Panc1 (cell line): ENCODE results near the gene ATP6V1B1.

Source experiments
- SIN3A ChIP-seq: IDR thresholded peaks from 2 replicates; pipeline ENCODE4 v1.6.1; 2012; ENCODE audit warnings: low read depth, mild to moderate bottlenecking, low read length, moderate library complexity, borderline replicate concordance; ENCODE audit not compliant: insufficient read depth
- TF ChIP-seq, protein P1 (sequence below): fragments of 450-650 bp; IDR thresholded peaks from 2 replicates; pipeline ENCODE4 v1.5.1; 2017; ENCODE audit warnings: mild to moderate bottlenecking
- TF ChIP-seq, protein P2 (sequence below), 2 experiments: IDR thresholded peaks; 2 replicates each; pipeline ENCODE4 v1.6.1; 2011 to 2012; ENCODE audit warnings: low read depth in 2 of 2, control low read depth in 1 of 2, low read length in 1 of 2, mild to moderate bottlenecking in 1 of 2, moderate library complexity in 1 of 2; ENCODE audit not compliant: insufficient read depth in 1 of 2

DNA sequence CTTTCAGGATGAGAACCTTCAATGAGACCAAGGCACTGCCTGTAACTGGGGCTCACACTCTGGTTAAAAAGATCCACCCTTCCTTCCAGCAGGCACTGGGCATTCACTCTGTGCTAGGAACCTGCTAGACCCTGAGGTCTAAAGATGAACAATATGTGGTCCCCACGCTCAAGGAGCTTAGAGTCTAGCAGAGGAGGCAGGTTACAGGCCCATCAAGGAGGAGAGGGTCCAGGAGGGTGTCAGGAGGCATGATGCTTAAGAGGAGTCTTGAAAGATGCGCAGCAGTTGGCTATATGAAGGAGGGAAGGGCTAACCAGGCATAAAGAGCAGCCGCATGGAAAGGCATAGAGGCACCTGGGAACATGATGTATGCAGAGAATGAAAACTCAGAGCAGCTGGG, 47.3 kb downstream of the ATP6V1B1 start:
- TF ChIP-seq, protein P1, sequence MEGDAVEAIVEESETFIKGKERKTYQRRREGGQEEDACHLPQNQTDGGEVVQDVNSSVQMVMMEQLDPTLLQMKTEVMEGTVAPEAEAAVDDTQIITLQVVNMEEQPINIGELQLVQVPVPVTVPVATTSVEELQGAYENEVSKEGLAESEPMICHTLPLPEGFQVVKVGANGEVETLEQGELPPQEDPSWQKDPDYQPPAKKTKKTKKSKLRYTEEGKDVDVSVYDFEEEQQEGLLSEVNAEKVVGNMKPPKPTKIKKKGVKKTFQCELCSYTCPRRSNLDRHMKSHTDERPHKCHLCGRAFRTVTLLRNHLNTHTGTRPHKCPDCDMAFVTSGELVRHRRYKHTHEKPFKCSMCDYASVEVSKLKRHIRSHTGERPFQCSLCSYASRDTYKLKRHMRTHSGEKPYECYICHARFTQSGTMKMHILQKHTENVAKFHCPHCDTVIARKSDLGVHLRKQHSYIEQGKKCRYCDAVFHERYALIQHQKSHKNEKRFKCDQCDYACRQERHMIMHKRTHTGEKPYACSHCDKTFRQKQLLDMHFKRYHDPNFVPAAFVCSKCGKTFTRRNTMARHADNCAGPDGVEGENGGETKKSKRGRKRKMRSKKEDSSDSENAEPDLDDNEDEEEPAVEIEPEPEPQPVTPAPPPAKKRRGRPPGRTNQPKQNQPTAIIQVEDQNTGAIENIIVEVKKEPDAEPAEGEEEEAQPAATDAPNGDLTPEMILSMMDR: no peak
- TF ChIP-seq SIN3A: no peak
- TF ChIP-seq, protein P2, sequence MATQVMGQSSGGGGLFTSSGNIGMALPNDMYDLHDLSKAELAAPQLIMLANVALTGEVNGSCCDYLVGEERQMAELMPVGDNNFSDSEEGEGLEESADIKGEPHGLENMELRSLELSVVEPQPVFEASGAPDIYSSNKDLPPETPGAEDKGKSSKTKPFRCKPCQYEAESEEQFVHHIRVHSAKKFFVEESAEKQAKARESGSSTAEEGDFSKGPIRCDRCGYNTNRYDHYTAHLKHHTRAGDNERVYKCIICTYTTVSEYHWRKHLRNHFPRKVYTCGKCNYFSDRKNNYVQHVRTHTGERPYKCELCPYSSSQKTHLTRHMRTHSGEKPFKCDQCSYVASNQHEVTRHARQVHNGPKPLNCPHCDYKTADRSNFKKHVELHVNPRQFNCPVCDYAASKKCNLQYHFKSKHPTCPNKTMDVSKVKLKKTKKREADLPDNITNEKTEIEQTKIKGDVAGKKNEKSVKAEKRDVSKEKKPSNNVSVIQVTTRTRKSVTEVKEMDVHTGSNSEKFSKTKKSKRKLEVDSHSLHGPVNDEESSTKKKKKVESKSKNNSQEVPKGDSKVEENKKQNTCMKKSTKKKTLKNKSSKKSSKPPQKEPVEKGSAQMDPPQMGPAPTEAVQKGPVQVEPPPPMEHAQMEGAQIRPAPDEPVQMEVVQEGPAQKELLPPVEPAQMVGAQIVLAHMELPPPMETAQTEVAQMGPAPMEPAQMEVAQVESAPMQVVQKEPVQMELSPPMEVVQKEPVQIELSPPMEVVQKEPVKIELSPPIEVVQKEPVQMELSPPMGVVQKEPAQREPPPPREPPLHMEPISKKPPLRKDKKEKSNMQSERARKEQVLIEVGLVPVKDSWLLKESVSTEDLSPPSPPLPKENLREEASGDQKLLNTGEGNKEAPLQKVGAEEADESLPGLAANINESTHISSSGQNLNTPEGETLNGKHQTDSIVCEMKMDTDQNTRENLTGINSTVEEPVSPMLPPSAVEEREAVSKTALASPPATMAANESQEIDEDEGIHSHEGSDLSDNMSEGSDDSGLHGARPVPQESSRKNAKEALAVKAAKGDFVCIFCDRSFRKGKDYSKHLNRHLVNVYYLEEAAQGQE (IDR thresholded peaks at IDR 0.05; ENCODE audit: insufficient read depth in 1 of 2, low read depth in 2 of 2, low read length in 1 of 2): no peak
